Measurements from ENCODE around the gene ROS1. TPM values are rescaled to one million over a fixed set of nuclear protein-coding genes. Genes with fewer than 3 reads are reported as not detected.

ROS1 gene
- total RNA-seq, 1 experiment from 2014 or later = not detected

DNA sequence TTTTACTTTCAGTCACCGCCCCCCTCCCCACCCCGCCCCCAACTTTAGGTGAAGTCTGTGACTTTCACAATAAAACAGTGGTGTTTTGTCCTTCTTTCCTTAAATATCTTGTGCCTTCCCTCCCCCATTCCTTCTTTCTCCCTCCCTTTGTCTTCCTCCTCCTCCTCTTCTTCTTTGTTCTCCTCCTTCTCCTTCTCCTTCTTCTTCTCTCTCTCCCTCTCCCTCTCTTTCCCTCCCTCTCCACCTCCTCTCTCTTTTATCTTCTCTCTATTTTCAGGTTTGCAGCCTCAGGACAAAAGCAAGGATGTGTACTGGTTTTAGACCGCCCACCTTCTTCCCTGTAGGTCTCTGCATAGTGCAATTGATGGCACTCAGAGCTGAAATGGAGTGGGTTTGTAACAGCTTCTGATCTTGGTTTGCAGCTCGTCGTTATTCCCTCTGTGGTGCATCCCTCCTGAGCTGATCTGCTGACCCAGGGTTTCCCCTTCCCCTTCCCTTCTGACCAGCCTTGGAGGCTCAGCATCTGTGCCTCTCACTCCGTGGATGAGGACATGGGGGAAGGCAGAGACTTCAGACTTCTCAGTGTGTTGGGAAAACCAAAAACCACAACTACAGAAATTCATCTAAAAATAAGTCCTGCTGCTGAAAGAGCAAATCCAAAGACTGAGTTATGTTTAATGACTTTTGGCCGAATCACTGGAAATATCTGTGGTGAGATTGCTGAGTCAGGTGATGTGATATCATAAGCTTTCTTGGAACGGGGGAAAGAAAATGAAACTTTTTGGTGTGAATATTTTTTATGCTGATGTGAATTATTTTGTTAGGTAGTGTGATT lies 153.5 kb downstream of the ROS1 start:
- Histone ChIP-seq H2BK5ac (ENCODE audit: insufficient read length, low read length) (no peak overlapping the region), H3K23me2 (ENCODE audit: insufficient read length, low read depth, low read length, poor library complexity, severe bottlenecking) (peaks cover 4% of the 10 kb centered on the region), H2BK15ac (ENCODE audit: low read depth, low read length) (no peak overlapping the region), H3K23ac (ENCODE audit: insufficient read length, low read depth, low read length) (no peak overlapping the region), H3K14ac (ENCODE audit: insufficient read depth, low read length) (no peak overlapping the region), H3K4me1 (ENCODE audit: insufficient read depth, low read length) (no peaks in the 10 kb centered on the region), H3K79me1 (ENCODE audit: insufficient read depth, low read depth, low read length, poor library complexity, severe bottlenecking) (no peaks in the 10 kb centered on the region), H4K20me1 (ENCODE audit: control insufficient read depth, insufficient read depth, insufficient read length) (no peaks in the 10 kb centered on the region), H2BK120ac (ENCODE audit: low read depth, low read length, poor library complexity, severe bottlenecking) (no peak overlapping the region), H3K4me2 (ENCODE audit: insufficient read depth, insufficient read length, low read length) (peak overlapping the region; percentile 22), H3K9ac (ENCODE audit: extremely low read depth, insufficient read length, low read length) (no peak overlapping the region), H3K9me3 (ENCODE audit: control insufficient read depth, low read depth, low read length) (no peaks in the 10 kb centered on the region), H2AK5ac (ENCODE audit: insufficient read length, low read length) (no peak overlapping the region), H2BK12ac (ENCODE audit: insufficient read length, low read depth, low read length) (no peak overlapping the region), H2BK20ac (ENCODE audit: low read depth, low read length, poor library complexity, severe bottlenecking) (no peak overlapping the region), H2AFZ (ENCODE audit: low read length) (no peak overlapping the region), H3K79me2 (ENCODE audit: insufficient read depth, low read length) (no peaks in the 10 kb centered on the region), H4K8ac (replicated peaks; ENCODE audit: insufficient read length, low read depth, low read length) (no peak overlapping the region), H3K4ac (ENCODE audit: low read depth, low read length) (no peak overlapping the region), H3K56ac (ENCODE audit: insufficient read length, low read depth, low read length) (no peak overlapping the region), H3K27ac (ENCODE audit: insufficient read length, low read depth, low read length) (no peak overlapping the region), H4K91ac (ENCODE audit: insufficient read length, low read depth, low read length) (no peak overlapping the region), H3T11ph (ENCODE audit: low read length) (no peak overlapping the region), H4K5ac (ENCODE audit: insufficient read length, low read depth, low read length) (no peak overlapping the region), H3K18ac (ENCODE audit: insufficient read length, low read depth, low read length) (no peak overlapping the region), H3K27me3 (ENCODE audit: insufficient read depth, low read length) (peaks cover 45% of the 10 kb centered on the region)
- H3K27me3 Mint-ChIP-seq (ENCODE audit: low read depth) = peaks cover 87% of the 10 kb centered on the region
- TF ChIP-seq, protein P1, sequence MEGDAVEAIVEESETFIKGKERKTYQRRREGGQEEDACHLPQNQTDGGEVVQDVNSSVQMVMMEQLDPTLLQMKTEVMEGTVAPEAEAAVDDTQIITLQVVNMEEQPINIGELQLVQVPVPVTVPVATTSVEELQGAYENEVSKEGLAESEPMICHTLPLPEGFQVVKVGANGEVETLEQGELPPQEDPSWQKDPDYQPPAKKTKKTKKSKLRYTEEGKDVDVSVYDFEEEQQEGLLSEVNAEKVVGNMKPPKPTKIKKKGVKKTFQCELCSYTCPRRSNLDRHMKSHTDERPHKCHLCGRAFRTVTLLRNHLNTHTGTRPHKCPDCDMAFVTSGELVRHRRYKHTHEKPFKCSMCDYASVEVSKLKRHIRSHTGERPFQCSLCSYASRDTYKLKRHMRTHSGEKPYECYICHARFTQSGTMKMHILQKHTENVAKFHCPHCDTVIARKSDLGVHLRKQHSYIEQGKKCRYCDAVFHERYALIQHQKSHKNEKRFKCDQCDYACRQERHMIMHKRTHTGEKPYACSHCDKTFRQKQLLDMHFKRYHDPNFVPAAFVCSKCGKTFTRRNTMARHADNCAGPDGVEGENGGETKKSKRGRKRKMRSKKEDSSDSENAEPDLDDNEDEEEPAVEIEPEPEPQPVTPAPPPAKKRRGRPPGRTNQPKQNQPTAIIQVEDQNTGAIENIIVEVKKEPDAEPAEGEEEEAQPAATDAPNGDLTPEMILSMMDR (conservative IDR thresholded peaks at IDR 0.05) = no peak
- no peaks in the 10 kb centered on the region; a peak in 1 of 5 replicates for H3K9me3 Mint-ChIP-seq
- H3K36me3 Mint-ChIP-seq (ENCODE audit: insufficient read depth in 1 of 3, low read depth in 3 of 3) = no peaks in the 10 kb centered on the region
- H3K4me1 Mint-ChIP-seq = peaks cover 8 to 28% of the 10 kb centered on the region in 2 experiments
- peak; percentile 33 for DNase-seq
- no peak overlapping the region for H3K27ac Mint-ChIP-seq
- WGBS (ENCODE audit: extremely low coverage, insufficient read length, low lambda C conversion rate) = no CpG with 5 or more reads among the region's 8 CpGs
- H3K4me3 Mint-ChIP-seq = peak overlapping the region in 1 of 2 experiments; percentile 70; a peak in 2 of 5 replicates
